Gastrocnemius medialis (tissue), 4 donors: ENCODE data around the gene FGFBP1. TPM values are rescaled to one million over a fixed set of nuclear protein-coding genes. Genes with fewer than 3 reads are reported as not detected.

Experiments
- ATAC-seq, 2 donors: fragments of 150-250 bp; one replicate each; pipeline ENCODE4 v1.9.1; 2016
- DNase-seq, 2 donors: peaks; one replicate each; pipeline ENCODE4 v3.0.0-alpha.2; 2019
- H3K27ac ChIP-seq, 4 donors: fragments of 200-600 bp; sonication (generic); 1 replicate in 1 of 4; 2 replicates in 3 of 4; pipeline ENCODE4 v1.5.1; 2016 to 2018; ENCODE audit warnings: mild to moderate bottlenecking in 2 of 4, moderate library complexity in 1 of 4
- H3K27me3 ChIP-seq, 3 donors: fragments of 200-600 bp; sonication (generic) in 2 of 3; 1 replicate in 1 of 3; 2 replicates in 2 of 3; pipeline versions ENCODE4 v1.5.1 to v1.6.0; 2016 to 2019; ENCODE audit warnings: mild to moderate bottlenecking in 1 of 3, moderate library complexity in 1 of 3
- H3K36me3 ChIP-seq, 2 donors: fragments of 200-600 bp; sonication (generic) in 1 of 2; one replicate each; pipeline ENCODE4 v1.5.1; 2017 to 2018
- H3K4me1 ChIP-seq, 2 donors: fragments of 200-600 bp; sonication (generic) in 1 of 2; one replicate each; pipeline ENCODE4 v1.5.1; 2016 to 2017; ENCODE audit warnings: mild to moderate bottlenecking in 2 of 2
- H3K4me3 ChIP-seq, 4 donors: fragments of 200-600 bp; sonication (generic) in 3 of 4; 1 replicate in 1 of 4; 2 replicates in 3 of 4; pipeline ENCODE4 v1.5.1; 2016 to 2019; ENCODE audit warnings: mild to moderate bottlenecking in 2 of 4
- H3K9me3 ChIP-seq, 3 donors: fragments of 200-600 bp; sonication (generic) in 2 of 3; 1 replicate in 1 of 3; 2 replicates in 2 of 3; pipeline ENCODE4 v1.5.1; 2016 to 2019
- CTCF ChIP-seq, 5 experiments: fragments of 450-650 bp in 3 of 5; fragments of 200-600 bp in 2 of 5; sonication (generic) in 2 of 5; IDR thresholded peaks in 4 of 5; conservative IDR thresholded peaks in 1 of 5; 1 replicate in 4 of 5; 2 replicates in 1 of 5; pipeline ENCODE4 v1.5.1; 2016 to 2019; ENCODE audit warnings: antibody characterized with exemption in 5 of 5, mild to moderate bottlenecking in 3 of 5, moderate library complexity in 3 of 5
- POLR2A ChIP-seq, 2 donors: fragments of 450-650 bp; IDR thresholded peaks; one replicate each; pipeline ENCODE4 v1.6.1; 2017; ENCODE audit warnings: antibody characterized with exemption in 2 of 2, mild to moderate bottlenecking in 2 of 2, moderate library complexity in 2 of 2
- in situ Hi-C, 4 donors: fragments of 200-750 bp; cut with MboI; loops; one replicate each; pipeline versions ENCODE4 v1.15.0 to v1.8.0; 2017; ENCODE audit warnings: low sequenced_read_pairs in 4 of 4
- intact Hi-C: fragments of 100-400 bp; cut with DNase I; formaldehyde crosslinking; loops from one replicate; pipeline ENCODE4 v1.15.1; 2023; ENCODE audit warnings: low total_unique reads
- total RNA-seq, 4 donors: library from RNA; depleted of rRNA; stranded (reverse); fragments of >200 nt; gene quantifications; one replicate each; pipeline versions ENCODE4 v1.1.0 to v1.2.3, GENCODE V29; 2016

Gene FGFBP1
- total RNA-seq, result not detected

- no peak within 1 kb of the TSS for H3K27ac ChIP-seq
- H3K27me3 ChIP-seq, result no peaks in the 10 kb centered on the region
- intact Hi-C loops (no loop called here), in situ Hi-C loops (no loop called here)
- ATAC-seq (no peak), DNase-seq (no peak)
- no peaks in the 10 kb centered on the region for H3K36me3 ChIP-seq
- no peaks in the 10 kb centered on the region for H3K9me3 ChIP-seq
- TF ChIP-seq POLR2A (IDR thresholded peaks at IDR 0.05) (no peak), CTCF (IDR thresholded peaks at IDR 0.05 in 4 of 5, conservative IDR thresholded peaks at IDR 0.05 in 1 of 5) (no peak)
- H3K4me1 ChIP-seq, result no peaks in the 10 kb centered on the region
- H3K4me3 ChIP-seq, result no peak within 1 kb of the TSS
Measured at GRCh38 chr4:15938640-15939039, at the start of gene FGFBP1. TSS of gene FGFBP1 (minus strand) at chr4:15938740. CDS start at chr4:15936632, 2,108 bp downstream.

DNA sequence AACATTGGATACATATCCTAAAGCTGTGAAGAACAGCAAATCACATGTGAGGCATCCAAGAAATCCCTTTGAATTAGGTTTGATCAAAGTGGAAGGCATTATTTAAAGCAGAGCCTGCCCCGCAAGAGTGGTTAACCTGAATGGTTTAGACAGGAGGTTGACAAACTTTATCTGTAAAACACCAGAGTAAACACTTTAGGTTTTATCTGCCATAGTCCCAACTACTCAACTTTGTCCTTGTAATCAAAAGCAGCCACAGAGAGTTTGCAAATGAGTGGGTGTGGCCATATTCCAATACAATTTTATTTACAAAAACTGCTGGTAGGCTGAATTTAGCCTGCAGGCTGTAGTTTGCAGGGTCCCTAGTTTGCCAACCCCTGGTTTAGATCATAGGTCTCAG lies 49.7 kb upstream of the FGFBP1 start:
- Histone ChIP-seq H3K4me3 (no peak overlapping the region), H3K9me3 (no peaks in the 10 kb centered on the region), H3K27me3 (no peaks in the 10 kb centered on the region), H3K27ac (no peak overlapping the region), H3K36me3 (no peaks in the 10 kb centered on the region), H3K4me1 (no peaks in the 10 kb centered on the region)
- DNase-seq (no peak), ATAC-seq (no peak)
- TF ChIP-seq POLR2A (IDR thresholded peaks at IDR 0.05) (no peak), CTCF (IDR thresholded peaks at IDR 0.05 in 4 of 5, conservative IDR thresholded peaks at IDR 0.05 in 1 of 5) (no peak)
- in situ Hi-C loops (loop anchor here in 1 of 4 donors (25.0 kb wide), 1 partner anchor 501 kb away; no protein-coding TSS in a partner anchor), intact Hi-C loops (no loop called here)

GRCh38 chr4:15986907-15987306 lies 48.4 kb upstream of the FGFBP1 start:
- TF ChIP-seq CTCF (IDR thresholded peaks at IDR 0.05 in 4 of 5, conservative IDR thresholded peaks at IDR 0.05 in 1 of 5) (no peak), POLR2A (IDR thresholded peaks at IDR 0.05) (no peak)
- intact Hi-C loops (no loop called here), in situ Hi-C loops (loop anchor here in 1 of 4 donors (25.0 kb wide), 1 partner anchor 500 kb away; no protein-coding TSS in a partner anchor)
- no peaks in the 10 kb centered on the region for H3K36me3 ChIP-seq
- no peak overlapping the region for H3K27ac ChIP-seq
- H3K9me3 ChIP-seq, result no peaks in the 10 kb centered on the region
- H3K27me3 ChIP-seq, result no peaks in the 10 kb centered on the region
- H3K4me1 ChIP-seq, result no peaks in the 10 kb centered on the region
- ATAC-seq (no peak), DNase-seq (no peak)
- H3K4me3 ChIP-seq, result no peak overlapping the region

- no peak for TF ChIP-seq CTCF (IDR thresholded peaks at IDR 0.05 in 4 of 5, conservative IDR thresholded peaks at IDR 0.05 in 1 of 5)
- TF ChIP-seq POLR2A (IDR thresholded peaks at IDR 0.05), result no peak
- Histone ChIP-seq H3K9me3 (no peaks in the 10 kb centered on the region), H3K4me3 (no peak overlapping the region), H3K27me3 (no peaks in the 10 kb centered on the region), H3K36me3 (no peaks in the 10 kb centered on the region), H3K27ac (no peak overlapping the region), H3K4me1 (no peaks in the 10 kb centered on the region)
- DNase-seq (no peak), ATAC-seq (no peak)
- intact Hi-C loops, result no loop called here
- in situ Hi-C loops, result loop anchor here in 1 of 4 donors (25.0 kb wide), 1 partner anchor 496 kb away; no protein-coding TSS in a partner anchor
Measured at GRCh38 chr4:15983610-15984009, 45.1 kb upstream of the FGFBP1 start.
